WTC11 (cell line): Measurements from ENCODE around the gene TMEM145.

Source experiments
- CBFB ChIP-seq: sonication (generic); formaldehyde crosslinking; IDR thresholded peaks from 2 replicates; pipeline ENCODE4 v1.8.1; 2022; ENCODE audit warnings: mild to moderate bottlenecking, low read depth, missing genetic modification reagents
- CTCF ChIP-seq: fragments of 200-600 bp; IDR thresholded peaks from 2 replicates; pipeline ENCODE4 v1.8.0; 2022; ENCODE audit warnings: antibody characterized with exemption
- ELF4 ChIP-seq: sonication (generic); formaldehyde crosslinking; IDR thresholded peaks from 2 replicates; pipeline ENCODE4 v1.8.1; 2022; ENCODE audit warnings: low read depth, mild to moderate bottlenecking, moderate library complexity, missing genetic modification reagents
- NFE2L1 ChIP-seq: sonication (generic); formaldehyde crosslinking; IDR thresholded peaks from 2 replicates; pipeline ENCODE4 v1.8.1; 2023; ENCODE audit warnings: missing genetic modification reagents
- TF ChIP-seq, protein P1 (sequence below): sonication (generic); formaldehyde crosslinking; IDR thresholded peaks from 2 replicates; pipeline ENCODE4 v1.8.0; 2022; ENCODE audit warnings: mild to moderate bottlenecking, missing genetic modification reagents
- TF ChIP-seq, protein P2 (sequence below): sonication (generic); formaldehyde crosslinking; IDR thresholded peaks from 2 replicates; pipeline ENCODE4 v1.8.0; 2023; ENCODE audit warnings: mild to moderate bottlenecking, missing genetic modification reagents

DNA sequence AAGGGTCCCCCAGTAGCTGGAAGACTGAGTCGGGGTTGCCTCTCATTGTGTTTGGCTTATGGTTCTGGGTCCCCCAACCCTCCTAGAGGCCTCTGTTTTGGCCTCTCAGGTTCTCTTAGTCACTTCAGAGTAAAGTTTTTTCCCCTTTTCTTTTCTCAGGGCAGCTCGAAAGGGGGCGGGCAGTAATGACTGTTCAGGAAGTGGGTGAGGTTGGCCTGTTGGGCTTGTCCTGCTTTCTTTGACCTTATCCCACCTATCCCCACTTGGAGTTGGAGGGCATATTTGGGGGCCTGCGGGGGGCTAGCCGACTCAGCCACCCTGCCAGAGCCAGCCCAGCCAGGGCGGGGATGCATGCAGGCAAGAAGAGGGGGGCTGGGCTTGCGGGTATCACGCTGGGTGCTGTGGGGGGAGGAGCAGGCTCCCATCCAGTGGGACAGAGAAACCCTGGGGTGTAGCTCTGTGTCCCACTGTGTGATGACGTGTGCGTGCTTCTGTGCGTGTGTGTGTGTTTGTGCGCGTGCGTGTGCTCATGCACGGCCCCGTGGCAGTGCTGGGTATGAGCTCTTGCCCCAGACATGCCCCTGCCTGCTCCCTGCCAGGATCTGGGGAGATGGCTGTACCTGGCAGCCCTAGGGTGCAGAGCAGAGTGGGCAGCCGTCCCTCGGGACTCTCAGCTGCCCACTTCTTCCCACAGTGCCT is 42.6 kb upstream of the TMEM145 start:
- TF ChIP-seq CTCF (no peak), CBFB (CRISPR knock-in tag) (no peak), NFE2L1 (no peak), ELF4 (no peak)
- TF ChIP-seq, protein P1, sequence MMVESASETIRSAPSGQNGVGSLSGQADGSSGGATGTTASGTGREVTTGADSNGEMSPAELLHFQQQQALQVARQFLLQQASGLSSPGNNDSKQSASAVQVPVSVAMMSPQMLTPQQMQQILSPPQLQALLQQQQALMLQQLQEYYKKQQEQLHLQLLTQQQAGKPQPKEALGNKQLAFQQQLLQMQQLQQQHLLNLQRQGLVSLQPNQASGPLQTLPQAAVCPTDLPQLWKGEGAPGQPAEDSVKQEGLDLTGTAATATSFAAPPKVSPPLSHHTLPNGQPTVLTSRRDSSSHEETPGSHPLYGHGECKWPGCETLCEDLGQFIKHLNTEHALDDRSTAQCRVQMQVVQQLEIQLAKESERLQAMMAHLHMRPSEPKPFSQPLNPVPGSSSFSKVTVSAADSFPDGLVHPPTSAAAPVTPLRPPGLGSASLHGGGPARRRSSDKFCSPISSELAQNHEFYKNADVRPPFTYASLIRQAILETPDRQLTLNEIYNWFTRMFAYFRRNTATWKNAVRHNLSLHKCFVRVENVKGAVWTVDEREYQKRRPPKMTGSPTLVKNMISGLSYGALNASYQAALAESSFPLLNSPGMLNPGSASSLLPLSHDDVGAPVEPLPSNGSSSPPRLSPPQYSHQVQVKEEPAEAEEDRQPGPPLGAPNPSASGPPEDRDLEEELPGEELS = no peak
- TF ChIP-seq, protein P2, sequence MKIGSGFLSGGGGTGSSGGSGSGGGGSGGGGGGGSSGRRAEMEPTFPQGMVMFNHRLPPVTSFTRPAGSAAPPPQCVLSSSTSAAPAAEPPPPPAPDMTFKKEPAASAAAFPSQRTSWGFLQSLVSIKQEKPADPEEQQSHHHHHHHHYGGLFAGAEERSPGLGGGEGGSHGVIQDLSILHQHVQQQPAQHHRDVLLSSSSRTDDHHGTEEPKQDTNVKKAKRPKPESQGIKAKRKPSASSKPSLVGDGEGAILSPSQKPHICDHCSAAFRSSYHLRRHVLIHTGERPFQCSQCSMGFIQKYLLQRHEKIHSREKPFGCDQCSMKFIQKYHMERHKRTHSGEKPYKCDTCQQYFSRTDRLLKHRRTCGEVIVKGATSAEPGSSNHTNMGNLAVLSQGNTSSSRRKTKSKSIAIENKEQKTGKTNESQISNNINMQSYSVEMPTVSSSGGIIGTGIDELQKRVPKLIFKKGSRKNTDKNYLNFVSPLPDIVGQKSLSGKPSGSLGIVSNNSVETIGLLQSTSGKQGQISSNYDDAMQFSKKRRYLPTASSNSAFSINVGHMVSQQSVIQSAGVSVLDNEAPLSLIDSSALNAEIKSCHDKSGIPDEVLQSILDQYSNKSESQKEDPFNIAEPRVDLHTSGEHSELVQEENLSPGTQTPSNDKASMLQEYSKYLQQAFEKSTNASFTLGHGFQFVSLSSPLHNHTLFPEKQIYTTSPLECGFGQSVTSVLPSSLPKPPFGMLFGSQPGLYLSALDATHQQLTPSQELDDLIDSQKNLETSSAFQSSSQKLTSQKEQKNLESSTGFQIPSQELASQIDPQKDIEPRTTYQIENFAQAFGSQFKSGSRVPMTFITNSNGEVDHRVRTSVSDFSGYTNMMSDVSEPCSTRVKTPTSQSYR = no peak
